CD4-positive, alpha-beta T cell treated with Interleukin-15 for 1 hour (primary cell): Measurements from ENCODE around the gene PIM3.

ENCODE experiments used
- DNase-seq: peaks from one replicate; pipeline ENCODE4 v3.0.0-alpha.2; 2020

Gene PIM3

DNA sequence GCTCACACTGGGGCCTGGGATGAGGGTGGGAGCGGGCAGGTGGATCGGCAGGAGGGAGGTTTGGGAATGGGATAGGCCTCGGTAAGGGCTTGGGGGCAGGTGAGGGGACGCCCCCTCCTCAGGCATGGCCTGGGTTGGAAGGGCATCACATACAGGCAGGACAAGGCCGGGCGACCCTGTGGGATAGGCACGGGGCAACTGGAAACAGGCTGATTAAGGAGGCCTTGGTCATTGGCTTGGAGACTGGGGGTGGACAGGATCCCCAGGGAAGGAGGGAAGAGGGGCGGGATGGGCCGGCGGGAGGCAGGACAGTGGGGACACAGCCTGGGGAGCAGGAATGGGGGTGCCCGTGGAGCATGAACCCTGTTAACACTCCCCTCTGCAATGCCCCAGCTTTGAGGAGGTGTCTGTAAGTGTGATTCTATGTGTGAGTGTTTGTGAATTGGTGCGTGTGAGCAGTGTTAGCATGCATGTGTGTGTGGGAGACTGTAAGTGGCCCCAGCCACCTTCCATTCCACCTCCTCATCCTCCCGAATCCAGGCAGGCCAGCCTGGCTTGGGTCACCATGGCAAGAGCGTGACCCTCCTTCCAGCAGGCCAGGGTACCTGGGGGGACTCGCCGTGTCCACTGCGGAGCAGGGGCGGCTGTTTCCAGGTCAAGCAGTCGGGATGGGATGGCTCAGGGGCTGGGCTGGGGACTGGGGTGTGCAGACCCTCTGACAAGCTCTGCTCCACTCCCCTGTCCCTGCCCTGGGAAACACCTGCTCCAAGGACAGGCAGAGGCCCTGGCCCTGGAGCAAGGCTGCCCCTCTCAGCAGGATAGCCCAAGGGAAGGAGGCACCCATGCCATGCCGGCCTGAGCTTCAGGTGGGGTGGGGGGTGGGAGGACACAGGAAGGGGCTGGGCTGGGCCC lies 3.4 kb upstream of the PIM3 start:
- no peak for DNase-seq

DNA sequence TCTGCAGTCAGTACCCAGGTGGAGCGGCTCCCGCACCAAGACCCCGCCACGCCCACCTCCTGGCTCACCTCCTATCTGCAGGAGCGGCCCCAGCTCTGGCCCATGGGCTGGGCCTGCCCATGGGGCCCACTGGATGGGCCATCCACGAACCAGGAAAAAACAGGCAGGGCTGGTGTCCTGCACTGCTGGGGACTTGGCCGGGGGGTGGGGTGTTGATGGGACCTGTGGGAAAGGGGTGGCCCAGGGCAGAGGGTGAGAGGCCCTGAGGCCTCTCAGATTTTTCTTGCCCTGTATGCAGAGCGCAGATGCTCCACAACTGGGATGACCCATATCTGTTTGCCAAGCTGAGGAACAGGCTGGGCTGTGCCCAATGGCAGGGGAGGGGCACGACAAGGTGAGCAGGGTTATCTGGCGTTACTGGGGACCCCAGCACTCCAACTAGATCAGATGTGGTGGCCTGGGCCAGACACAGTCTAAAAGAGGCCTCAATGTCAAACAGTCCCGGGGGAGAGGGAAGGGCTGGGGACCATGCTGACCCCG lies 2.7 kb upstream of the PIM3 start:
- DNase-seq: no peak

DNA sequence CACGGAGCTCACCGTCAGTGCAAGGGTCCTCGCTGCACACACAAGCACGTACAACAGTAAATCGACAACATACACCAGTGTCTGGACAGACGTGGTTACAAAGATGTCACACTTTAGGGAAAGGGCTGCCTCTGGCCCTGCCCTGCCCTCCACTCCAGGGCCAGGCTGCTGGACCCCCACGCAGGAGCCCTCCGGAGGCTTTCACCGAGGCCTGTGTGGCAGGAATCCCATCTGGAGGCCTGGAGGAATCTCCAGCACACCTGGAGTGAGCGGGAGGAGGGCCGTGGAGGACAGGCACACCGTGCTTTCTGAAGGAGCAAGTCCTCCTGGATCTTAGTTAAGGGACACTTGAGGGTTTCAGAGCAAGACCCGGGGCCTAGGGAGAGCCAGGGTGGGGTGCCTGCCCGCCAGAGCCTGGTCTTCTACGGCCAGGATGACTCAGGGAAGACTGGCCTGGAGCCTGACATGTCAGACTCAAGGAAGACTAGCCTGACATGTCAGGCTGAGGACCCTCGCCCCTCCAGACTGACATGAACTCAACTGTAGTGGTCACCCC lies 2.1 kb upstream of the PIM3 start:
- no peak for DNase-seq

DNA sequence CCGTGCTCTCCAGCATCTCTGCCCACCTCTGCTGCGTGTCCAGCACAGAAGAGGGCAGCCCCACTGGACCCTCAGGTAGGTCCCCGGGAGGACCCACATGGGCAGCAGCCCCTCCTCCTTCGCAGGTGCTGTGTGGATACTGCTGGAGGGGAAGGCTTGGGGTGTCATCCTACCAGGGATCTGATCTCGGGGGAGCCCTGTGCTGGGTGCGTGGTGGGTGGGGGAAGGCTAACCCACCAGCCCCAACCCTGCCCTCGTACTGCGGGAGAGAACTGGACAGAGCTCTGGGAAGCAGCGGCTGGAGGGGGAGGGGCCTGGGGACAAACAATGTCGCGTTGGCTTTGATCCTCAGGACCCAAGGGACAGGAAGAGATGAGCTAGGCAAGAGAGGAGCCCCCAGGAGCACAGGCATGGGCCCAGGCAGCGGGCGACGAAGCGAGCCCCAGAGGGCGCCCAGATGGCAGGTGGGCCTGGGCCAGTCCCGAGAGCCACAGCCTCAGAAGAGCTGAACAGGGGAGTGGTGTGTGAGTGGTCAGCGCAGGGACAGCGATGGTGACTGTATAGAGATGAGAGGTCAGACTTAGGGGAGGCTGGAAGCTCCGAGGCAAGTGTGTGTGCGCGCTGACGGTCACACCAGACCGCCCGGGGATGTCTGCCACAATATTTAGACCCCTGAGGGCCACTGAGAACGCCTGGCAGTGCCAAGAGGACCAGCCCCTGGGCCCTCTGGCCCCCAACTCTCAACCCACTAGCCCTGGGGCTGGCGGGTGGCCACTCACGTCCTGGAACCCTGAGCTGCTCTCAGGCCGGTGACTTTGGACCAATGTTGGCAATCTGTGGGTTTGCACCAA lies 1.4 kb upstream of the PIM3 start:
- no peak for DNase-seq

DNA sequence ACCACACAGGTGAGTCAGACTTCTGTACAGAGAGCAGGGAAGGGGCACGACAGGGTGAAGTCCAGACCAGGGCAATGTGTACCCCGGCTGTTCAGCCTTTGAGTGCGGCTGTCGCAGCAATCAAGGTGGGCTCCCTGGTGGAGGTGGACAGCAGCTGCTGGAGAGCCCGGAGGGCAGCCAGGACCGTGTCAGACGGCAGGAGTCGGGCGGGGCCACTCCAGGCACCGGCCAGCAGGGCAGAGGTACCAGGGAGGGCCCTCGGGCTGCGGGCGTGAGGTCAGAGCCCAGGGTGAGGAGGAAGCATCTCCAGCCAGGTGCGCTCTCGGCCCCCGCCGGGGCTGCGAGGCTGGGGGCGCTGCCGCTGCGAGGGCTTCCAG lies 802 bp upstream of the PIM3 start:
- no peak for DNase-seq

DNA sequence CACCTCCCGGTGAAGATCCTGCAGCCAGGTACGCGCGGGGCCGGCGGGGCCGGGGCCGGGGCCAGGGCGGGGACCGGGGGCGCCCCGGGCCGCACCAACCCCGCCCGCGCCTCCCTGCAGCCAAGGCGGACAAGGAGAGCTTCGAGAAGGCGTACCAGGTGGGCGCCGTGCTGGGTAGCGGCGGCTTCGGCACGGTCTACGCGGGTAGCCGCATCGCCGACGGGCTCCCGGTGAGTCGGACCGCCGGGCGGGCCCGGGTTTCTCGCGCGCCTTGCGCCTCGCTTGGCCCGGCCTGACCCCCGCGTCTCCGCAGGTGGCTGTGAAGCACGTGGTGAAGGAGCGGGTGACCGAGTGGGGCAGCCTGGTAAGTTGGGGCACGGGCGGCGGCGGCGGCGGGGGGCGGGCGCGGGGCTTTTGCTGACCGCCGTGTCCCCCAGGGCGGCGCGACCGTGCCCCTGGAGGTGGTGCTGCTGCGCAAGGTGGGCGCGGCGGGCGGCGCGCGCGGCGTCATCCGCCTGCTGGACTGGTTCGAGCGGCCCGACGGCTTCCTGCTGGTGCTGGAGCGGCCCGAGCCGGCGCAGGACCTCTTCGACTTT lies 531 bp downstream of the PIM3 start:
- DNase-seq: no peak

DNA sequence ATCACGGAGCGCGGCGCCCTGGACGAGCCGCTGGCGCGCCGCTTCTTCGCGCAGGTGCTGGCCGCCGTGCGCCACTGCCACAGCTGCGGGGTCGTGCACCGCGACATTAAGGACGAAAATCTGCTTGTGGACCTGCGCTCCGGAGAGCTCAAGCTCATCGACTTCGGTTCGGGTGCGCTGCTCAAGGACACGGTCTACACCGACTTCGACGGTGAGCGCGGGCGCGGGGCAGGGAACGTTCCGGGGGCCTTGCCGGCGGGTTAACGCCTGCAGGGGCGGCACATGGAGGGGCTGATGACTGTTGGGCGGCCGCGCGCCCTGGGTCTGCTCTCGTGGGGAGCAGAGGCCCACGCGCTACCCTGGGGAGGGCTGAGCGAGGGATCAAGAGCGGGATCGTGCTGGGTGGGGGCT lies 1.0 kb downstream of the PIM3 start:
- DNase-seq: no peak

DNA sequence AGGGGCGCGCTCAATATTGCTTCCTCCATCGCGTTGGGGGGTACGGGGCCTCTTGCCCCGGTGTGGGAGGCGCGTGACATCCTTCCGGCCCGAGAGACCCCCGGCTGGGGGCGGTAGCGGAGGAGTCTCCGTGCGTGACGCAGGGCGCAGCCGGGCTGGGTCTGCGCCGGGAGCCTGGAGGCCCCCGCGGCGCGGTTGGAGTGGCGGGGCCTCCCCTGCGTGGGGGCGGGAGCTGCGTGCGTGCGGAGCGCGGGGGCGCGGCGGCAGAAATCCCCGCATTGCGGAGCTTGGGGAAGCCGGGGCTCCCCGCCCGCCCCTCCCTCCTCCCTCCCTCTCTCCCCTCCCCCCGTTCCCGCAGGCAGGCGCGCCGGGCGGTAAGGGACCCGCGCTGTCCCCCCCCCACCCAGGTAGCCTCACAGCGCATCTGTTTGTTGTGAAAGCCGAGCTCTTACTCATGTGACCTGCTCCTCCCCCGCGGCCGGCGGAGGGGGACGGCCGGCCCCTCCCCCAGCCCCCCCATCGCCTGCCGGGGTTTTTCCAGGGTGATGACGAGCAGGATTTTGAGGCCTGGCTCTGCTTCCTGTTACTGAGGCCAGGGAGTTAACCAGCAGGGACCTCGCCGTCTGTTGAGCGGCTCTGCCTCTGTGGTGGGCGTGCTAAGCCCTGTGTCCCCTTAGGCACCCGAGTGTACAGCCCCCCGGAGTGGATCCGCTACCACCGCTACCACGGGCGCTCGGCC lies 1.6 kb downstream of the PIM3 start:
- peak; percentile 92 for DNase-seq

DNA sequence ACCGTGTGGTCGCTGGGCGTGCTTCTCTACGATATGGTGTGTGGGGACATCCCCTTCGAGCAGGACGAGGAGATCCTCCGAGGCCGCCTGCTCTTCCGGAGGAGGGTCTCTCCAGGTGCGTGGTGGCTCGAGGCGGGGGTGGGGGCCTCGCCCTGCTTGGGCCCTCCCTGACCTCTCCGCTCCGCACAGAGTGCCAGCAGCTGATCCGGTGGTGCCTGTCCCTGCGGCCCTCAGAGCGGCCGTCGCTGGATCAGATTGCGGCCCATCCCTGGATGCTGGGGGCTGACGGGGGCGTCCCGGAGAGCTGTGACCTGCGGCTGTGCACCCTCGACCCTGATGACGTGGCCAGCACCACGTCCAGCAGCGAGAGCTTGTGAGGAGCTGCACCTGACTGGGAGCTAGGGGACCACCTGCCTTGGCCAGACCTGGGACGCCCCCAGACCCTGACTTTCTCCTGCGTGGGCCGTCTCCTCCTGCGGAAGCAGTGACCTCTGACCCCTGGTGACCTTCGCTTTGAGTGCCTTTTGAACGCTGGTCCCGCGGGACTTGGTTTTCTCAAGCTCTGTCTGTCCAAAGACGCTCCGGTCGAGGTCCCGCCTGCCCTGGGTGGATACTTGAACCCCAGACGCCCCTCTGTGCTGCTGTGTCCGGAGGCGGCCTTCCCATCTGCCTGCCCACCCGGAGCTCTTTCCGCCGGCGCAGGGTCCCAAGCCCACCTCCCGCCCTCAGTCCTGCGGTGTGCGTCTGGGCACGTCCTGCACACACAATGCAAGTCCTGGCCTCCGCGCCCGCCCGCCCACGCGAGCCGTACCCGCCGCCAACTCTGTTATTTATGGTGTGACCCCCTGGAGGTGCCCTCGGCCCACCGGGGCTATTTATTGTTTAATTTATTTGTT lies 2.4 kb downstream of the PIM3 start:
- peak; percentile 14 for DNase-seq

DNA sequence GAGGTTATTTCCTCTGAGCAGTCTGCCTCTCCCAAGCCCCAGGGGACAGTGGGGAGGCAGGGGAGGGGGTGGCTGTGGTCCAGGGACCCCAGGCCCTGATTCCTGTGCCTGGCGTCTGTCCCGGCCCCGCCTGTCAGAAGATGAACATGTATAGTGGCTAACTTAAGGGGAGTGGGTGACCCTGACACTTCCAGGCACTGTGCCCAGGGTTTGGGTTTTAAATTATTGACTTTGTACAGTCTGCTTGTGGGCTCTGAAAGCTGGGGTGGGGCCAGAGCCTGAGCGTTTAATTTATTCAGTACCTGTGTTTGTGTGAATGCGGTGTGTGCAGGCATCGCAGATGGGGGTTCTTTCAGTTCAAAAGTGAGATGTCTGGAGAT lies 3.1 kb downstream of the PIM3 start:
- DNase-seq: peak; percentile 16

DNA sequence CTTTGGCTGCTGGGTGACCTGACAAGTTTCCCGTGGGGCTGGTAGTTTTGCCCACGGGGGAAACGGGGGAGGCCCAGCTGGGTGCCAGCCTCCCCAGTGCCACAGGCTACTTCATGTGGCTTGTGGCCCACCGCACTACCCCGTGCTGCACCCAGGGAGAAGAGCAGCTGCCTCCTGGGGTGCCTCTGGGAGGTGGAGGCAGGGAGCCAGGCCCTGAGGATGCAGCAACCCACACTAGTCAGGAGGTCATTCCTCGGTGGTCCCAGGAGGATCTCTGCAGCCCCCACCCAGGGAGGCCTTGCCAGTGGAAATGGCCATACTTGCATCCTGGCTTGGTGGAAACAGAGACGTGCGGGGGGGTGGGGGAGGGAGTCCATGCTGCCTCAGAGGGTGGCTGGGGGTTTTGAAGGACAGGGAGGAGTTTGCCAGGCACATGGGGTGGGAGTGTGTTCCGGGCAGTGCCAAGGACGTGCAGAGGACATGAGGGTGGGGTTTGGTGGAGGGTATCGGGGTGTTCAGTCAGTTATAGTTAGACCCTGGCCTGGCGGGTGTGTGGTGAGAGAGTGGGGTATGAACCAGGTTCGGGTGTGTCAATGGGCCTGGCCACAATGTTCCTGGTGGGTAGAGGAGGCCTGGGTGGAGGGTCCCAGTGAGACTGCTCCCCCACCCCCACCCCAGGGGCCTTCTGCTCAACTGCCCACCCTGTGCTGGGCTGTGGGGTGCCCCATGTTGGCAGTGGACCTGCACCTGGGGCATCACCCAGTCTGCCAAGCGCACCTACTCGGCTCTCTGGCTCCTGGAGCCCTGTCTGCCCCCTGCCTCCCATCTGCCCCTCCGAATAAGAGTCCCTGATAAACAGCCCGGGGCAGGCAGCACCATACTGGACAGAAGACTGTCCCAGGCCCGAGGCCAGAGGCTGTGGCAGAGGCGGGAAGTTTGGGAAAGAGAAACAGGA lies 3.8 kb downstream of the PIM3 start:
- peak; percentile 24 for DNase-seq

DNA sequence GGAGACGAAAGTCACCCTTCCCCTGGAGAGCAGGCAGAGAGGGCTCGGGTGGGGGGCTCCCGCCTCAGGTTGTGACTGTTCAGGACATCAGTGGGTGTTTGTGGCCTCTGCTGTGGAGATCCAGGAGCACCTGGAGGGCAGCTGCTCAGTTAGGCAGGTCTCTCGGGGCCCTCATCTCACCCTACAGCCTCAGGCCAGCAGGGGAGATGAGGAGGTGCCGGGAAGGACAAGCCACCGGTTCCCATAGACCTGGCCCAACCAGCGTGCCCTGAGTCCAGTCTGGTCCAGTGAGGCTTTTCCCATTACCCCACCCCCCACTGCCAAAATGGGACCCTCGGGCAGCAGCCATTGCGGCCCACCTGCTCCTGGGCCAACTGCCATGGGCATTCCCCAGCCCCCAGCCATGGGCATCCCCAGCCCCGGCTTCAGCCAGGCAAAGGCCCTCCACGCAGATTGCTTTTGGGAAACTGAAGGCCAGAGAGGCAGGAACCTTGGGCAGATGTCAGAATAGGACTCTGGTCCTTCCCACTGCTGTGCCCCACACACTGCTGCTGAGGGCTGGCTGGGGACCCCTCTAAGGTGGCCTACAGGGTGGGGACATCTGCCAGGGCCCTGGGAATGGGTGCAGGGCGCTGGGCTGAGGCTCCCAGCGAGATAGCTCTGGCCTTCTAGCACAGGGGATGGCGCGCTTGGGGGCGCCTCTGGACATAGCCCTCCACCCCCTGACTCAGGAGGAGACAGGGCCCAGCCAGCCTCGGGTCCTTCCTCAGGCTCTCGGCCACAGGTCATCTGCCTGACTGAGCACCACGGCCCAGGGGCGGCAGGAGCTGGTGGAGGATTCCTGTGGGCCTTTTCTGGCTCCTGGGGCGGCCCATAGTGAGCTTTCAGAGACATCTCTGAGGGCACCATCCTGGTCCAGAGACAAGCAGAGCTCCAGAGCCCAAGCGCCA lies 4.8 kb downstream of the PIM3 start:
- peak; percentile 16 for DNase-seq

DNA sequence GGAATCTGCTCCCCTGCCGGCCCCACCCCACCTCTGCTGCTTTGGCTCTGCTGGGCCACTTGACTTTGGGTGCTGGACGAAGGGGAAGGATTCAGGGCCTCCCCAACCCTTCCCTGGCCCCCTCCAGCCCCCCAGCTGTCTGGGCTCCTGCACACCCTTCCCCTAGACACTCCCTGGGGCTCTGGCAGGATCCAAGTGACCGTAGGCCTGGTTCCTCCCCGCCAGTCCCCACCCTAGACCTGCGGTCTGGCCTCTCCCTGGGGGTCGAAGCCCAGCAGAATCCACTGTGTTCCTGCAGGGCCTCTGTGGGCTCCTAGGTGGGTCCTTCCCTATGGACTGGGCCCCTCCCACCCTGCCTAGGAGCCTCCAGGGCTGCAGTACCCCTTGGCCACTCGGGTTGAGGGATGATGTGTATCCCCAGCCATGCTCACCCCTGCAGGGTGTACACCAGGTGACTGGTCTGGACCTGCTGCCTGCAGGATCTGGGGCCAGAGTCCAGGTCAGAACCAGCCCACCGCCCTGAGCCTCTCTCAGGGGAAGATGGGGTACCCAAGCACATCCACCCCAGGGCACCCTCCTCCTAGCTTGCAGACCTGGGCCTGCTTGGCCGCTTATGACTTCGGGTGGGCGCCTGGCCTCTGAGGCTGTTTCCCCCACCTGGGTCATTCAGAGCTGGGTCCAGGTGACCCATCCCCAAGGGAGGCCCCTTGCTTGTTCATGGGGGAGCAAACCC lies 5.6 kb downstream of the PIM3 start:
- peak; percentile 16 for DNase-seq

DNA sequence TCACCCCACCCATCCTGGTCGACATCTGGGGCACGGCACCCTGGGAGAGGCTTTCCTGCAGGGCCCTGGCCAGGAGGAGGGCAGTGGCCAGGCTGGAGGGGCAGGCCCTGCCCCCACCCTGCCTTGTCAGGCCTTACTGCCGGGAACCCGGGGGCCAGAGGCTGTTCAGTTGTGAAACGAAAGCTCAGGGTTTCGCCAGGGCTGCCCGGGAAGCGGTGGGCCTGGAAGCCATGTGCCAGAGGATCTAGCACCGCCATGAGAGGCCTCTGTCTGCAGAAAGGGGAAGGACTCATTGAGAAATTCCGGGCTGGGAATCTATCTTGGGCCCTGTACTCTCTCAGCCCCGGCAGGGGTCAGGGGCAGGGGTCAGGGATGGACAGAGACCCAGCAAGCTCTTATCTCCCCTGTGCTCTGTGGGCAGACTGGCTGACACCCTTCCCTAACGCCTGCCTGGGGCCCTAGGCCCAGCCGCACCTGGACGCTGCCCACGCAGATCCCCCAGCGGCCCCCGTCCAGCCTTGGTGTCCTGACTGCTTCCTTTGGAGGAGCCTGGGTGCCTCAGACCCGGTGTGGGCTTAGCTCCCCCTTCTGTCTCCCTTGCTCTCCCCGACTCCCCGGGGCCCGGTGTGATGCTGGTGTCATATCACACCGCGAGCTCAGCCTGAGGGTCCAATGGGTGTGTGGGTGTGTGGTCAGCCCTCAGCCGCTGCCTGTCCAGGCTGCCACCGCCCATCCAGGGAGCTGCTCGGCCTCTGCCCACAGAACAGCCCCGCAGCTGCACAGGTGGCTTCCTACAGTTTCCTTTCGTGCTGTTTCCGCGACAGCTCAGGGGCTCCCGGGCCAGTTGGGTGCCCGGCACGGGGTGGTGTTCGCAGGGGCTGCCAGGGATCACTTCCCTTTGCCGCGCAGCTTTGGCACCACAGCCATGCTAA lies 6.5 kb downstream of the PIM3 start:
- peak; percentile 60 for DNase-seq

DNA sequence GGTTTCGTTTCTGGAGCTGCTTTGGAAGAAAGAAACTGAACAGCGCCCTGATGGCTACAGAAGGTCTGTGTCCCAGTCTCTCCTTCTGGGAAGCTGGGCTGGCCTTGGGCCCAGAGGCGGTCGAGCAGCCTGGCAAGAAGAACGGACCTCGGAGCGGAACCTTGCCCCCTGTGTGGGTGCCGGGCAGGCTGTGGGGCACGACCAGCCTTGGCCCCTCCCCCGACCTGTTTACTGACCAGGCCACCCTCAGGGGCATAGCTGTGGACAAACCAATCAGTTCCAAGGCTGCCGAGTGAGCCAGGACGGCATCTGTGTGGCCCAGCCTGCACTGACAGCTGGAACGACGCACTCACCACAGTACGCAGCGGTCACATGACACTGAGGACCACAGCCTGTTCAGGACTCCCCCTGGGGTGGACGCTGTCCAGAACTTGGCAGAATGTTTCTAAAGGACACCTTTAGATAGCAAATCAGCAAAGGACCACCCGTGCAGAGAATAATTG lies 7.2 kb downstream of the PIM3 start:
- DNase-seq: no peak

DNA sequence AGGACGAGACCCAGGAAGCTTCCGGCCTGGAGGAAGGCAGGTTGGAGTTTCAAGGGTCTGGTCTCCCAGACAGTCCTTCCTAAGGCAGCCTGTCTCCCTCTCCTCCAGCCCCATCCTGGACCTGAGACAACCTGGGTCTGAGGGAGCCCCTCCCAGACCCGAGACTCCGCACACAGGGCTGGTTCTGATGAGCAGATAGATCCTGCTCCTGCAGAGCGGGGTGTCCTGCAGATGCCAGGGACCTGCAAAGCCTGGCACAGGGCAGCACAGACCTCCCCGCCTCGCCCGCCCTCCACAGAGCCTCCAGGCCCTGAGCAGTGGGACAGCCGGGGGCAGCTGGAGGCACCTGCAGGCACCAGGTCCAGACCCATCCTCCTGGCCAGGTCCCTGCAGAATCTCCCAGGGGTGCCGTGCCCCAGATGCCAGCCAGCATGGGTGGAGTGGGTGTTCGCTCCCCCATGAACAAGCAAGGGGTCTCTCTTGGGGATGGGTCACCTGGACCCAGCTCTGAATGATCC lies 7.8 kb downstream of the PIM3 start:
- DNase-seq: no peak
